Nephron progenitor cell (in vitro differentiated cells): ENCODE data around the gene ILF2.
"Not testable (repeated sequence)": the region's sequence is repeated elsewhere in the genome, so short reads cannot be mapped to it uniquely, and the experiment has no call there.

Experiments
- DNase-seq: peaks from one replicate; pipeline ENCODE4 v3.0.0; 2021
- H3K27ac Mint-ChIP-seq: 2 replicates; pipeline ENCODE4 v1.8.0; 2021; ENCODE audit warnings: mild to moderate bottlenecking, moderate library complexity, mixed read lengths
- H3K27me3 Mint-ChIP-seq: 2 replicates; pipeline ENCODE4 v1.8.0; 2021; ENCODE audit warnings: mild to moderate bottlenecking, low read depth, mixed read lengths; ENCODE audit not compliant: poor library complexity
- H3K36me3 Mint-ChIP-seq: 2 replicates; pipeline ENCODE4 v1.8.0; 2021; ENCODE audit warnings: low read depth, mixed read lengths
- H3K4me1 Mint-ChIP-seq: 2 replicates; pipeline ENCODE4 v1.8.0; 2021; ENCODE audit warnings: mixed read lengths
- H3K4me3 Mint-ChIP-seq: 2 replicates; pipeline ENCODE4 v1.8.0; 2021; ENCODE audit warnings: mild to moderate bottlenecking, moderate library complexity, mixed read lengths
- H3K9me3 Mint-ChIP-seq: 2 replicates; pipeline ENCODE4 v1.8.0; 2021; ENCODE audit warnings: mild to moderate bottlenecking, moderate library complexity, mixed read lengths
- CTCF ChIP-seq: fragments of 200-600 bp; sonication (generic); IDR thresholded peaks from 2 replicates; pipeline ENCODE4 v1.5.0; 2021; ENCODE audit warnings: antibody characterized with exemption

ILF2 gene

DNA sequence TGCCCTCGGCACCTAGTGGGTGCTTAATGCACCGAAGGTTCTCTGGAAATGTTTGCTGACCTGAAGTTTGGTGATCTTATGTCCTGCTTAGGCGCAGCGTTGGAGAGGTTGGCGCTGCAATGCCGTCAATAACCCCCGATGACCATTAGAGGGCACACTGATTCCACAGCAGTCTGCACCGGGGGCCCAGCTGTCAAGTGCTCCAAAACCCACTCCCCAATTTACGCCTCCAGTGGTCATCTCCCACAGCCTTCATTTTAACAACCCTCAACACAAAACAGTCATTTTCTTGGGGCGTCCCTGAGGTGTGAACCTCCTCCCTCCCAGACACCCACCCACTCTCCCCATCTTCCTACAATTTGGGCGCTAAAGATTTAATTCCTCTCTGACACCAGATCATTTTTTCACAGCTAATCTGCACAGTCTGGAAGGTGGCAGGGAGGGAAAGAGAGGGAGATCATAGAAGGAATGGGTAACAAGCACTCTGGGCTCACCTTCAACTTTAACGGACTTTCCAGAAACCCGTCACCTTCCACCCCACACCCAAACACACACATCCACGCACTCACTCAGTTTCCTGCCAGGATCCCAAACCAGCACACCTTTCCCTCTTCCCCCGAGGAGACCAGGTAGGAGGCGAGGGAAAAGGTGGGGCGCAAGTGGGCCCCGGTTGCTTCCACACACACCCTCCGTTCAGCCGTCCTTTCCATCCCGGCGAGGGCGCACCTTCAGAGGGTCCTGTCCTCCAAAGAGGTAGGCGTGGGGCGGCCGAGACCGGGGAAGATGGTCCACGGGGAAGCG lies 7.1 kb upstream of the ILF2 start:
- TF ChIP-seq CTCF: peak; percentile 93
- Mint-ChIP-seq H3K27me3 (peaks cover 57% of the 10 kb centered on the region), H3K4me1 (peaks cover 28% of the 10 kb centered on the region)

GRCh38 chr1:153673511-153673910 lies 2.7 kb upstream of the ILF2 start:
- peaks cover 14% of the 10 kb centered on the region for H3K27me3 Mint-ChIP-seq
- H3K4me1 Mint-ChIP-seq: peaks cover 13% of the 10 kb centered on the region
- H3K27ac Mint-ChIP-seq: no peak overlapping the region
- DNase-seq: no peak
- no peak for TF ChIP-seq CTCF
- H3K4me3 Mint-ChIP-seq: no peak overlapping the region
- no peaks in the 10 kb centered on the region for H3K9me3 Mint-ChIP-seq
- peaks cover 2% of the 10 kb centered on the region for H3K36me3 Mint-ChIP-seq

More for the DNA sequence above, 7.1 kb upstream of the ILF2 start:
- H3K36me3 Mint-ChIP-seq: no peaks in the 10 kb centered on the region
- peak; percentile 69 for DNase-seq
- no peak overlapping the region for H3K27ac Mint-ChIP-seq
- peak overlapping the region; percentile 87 for H3K4me3 Mint-ChIP-seq
- no peaks in the 10 kb centered on the region for H3K9me3 Mint-ChIP-seq

DNA sequence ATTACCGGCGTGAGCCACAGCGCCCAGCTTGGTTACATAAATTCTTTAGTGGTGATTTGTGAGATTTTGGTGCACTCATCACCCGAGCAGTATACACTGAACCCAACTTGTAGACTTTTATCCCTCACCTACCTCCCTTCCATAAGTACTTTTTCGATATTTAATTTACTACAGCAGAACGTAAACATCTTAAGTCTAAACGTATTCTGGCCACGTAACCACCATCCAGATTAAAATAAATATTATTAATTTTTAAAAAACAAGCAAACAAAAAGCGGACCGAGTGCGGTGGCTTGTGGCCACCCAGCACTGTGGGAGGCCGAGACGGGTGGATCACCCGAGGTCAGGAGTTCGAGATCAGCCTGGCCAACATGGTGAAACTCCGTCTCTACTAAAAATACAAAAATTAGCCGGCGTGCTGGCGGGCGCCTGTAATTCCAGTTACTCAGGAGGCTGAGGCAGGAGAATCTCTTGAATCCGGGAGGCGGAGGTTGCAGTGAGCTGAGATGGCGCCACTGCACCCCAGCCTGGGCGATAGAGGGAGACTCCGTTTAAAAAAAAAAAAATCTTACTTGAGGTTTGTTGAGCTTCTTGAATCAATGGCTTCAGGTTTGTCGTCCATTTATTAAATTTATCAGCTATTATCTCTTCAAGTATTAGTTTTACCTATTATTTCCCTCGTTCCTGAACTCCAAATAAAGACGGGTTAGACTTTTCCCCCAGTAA lies 998 bp upstream of the ILF2 start:
- peak; percentile 37 for DNase-seq
- not testable (repeated sequence) for H3K27me3 Mint-ChIP-seq, H3K27ac Mint-ChIP-seq

GRCh38 chr1:153670257-153670858 lies 435 bp downstream of the ILF2 start:
- DNase-seq: no peak

More for the DNA sequence above, 998 bp upstream of the ILF2 start:
- not testable (repeated sequence) for H3K9me3 Mint-ChIP-seq, H3K4me1 Mint-ChIP-seq, H3K4me3 Mint-ChIP-seq
- H3K36me3 Mint-ChIP-seq: peaks cover 19% of the 10 kb centered on the region

GRCh38 chr1:153669606-153670005 lies 1.2 kb downstream of the ILF2 start:
- Mint-ChIP-seq H3K36me3 (peaks cover 41% of the 10 kb centered on the region), H3K4me1 (peaks cover 8% of the 10 kb centered on the region), H3K9me3 (no peaks in the 10 kb centered on the region), H3K4me3 (no peak overlapping the region), H3K27me3 (no peaks in the 10 kb centered on the region), H3K27ac (peak overlapping the region; percentile 68)
- no peak for DNase-seq
- no peak for TF ChIP-seq CTCF

More at GRCh38 chr1:153670257-153670858, 435 bp downstream of the ILF2 start:
- peaks cover 33% of the 10 kb centered on the region for H3K36me3 Mint-ChIP-seq
- H3K4me3 Mint-ChIP-seq: no peak overlapping the region
- no peak overlapping the region for H3K27ac Mint-ChIP-seq
- H3K27me3 Mint-ChIP-seq: no peaks in the 10 kb centered on the region
- no peak for TF ChIP-seq CTCF
- peaks cover 8% of the 10 kb centered on the region for H3K4me1 Mint-ChIP-seq
- no peaks in the 10 kb centered on the region for H3K9me3 Mint-ChIP-seq

- H3K36me3 Mint-ChIP-seq: peaks cover 50% of the 10 kb centered on the region
- H3K4me1 Mint-ChIP-seq, H3K9me3 Mint-ChIP-seq, H3K27me3 Mint-ChIP-seq, H3K4me3 Mint-ChIP-seq, DNase-seq, H3K27ac Mint-ChIP-seq: not testable (repeated sequence)
These were observed 2.1 kb downstream of the ILF2 start for GRCh38 chr1:153668672-153669071.
